Measurements from ENCODE around the gene ZNF587B. TPM values are rescaled to one million over a fixed set of nuclear protein-coding genes. Genes with fewer than 3 reads are reported as not detected.

The ZNF587B gene
- total and polyA plus RNA-seq, 10 of the 15 experiments (the other 5 are each of a cell fraction or from before 2014, with no cell fraction given) = 4.1 to 33.9 (median 15.2) TPM

- TF ChIP-seq CBFB (IDR thresholded peaks at IDR 0.05; ENCODE audit: low read depth) (no peak), YY1 (IDR thresholded peaks at IDR 0.05; ENCODE audit: low read depth, low read length) (peak; percentile 82), POLR2AphosphoS2 (IDR thresholded peaks at IDR 0.05; ENCODE audit: low read depth, low read length) (no peak), ETV6 (conservative IDR thresholded peaks at IDR 0.05 in 1 of 2, IDR thresholded peaks at IDR 0.05 in 1 of 2; ENCODE audit: borderline replicate concordance in 1 of 2, low read depth in 1 of 2) (no peak), SMC3 (IDR thresholded peaks at IDR 0.05; ENCODE audit: borderline replicate concordance, low read length) (0 out of 2 replicates have a peak, but pooled peaks have one; percentile 16), IKZF1 (conservative IDR thresholded peaks at IDR 0.05) (no peak), ZBTB40 (IDR thresholded peaks at IDR 0.05; ENCODE audit: borderline replicate concordance) (0 out of 2 replicates have a peak, but pooled peaks have one; percentile 20), HCFC1 (IDR thresholded peaks at IDR 0.05; ENCODE audit: low read length) (no peak), ESRRA (IDR thresholded peaks at IDR 0.05; ENCODE audit: low read length) (no peak), MEF2B (IDR thresholded peaks at IDR 0.05; ENCODE audit: partially characterized antibody, poor library complexity, severe bottlenecking) (no peak), BCLAF1 (IDR thresholded peaks at IDR 0.05) (no peak), MEF2A (IDR thresholded peaks at IDR 0.05; ENCODE audit: insufficient read depth, low read depth, low read length) (no peak), ATF3 (IDR thresholded peaks at IDR 0.05; ENCODE audit: borderline replicate concordance, extremely low read depth, low read depth, low read length) (no peak), NFYA (IDR thresholded peaks at IDR 0.05; ENCODE audit: borderline replicate concordance, low read depth, low read length) (no peak), PBX3 (IDR thresholded peaks at IDR 0.05; ENCODE audit: insufficient replicate concordance, low read depth, low read length) (no peak)
- TF ChIP-seq, protein P1, sequence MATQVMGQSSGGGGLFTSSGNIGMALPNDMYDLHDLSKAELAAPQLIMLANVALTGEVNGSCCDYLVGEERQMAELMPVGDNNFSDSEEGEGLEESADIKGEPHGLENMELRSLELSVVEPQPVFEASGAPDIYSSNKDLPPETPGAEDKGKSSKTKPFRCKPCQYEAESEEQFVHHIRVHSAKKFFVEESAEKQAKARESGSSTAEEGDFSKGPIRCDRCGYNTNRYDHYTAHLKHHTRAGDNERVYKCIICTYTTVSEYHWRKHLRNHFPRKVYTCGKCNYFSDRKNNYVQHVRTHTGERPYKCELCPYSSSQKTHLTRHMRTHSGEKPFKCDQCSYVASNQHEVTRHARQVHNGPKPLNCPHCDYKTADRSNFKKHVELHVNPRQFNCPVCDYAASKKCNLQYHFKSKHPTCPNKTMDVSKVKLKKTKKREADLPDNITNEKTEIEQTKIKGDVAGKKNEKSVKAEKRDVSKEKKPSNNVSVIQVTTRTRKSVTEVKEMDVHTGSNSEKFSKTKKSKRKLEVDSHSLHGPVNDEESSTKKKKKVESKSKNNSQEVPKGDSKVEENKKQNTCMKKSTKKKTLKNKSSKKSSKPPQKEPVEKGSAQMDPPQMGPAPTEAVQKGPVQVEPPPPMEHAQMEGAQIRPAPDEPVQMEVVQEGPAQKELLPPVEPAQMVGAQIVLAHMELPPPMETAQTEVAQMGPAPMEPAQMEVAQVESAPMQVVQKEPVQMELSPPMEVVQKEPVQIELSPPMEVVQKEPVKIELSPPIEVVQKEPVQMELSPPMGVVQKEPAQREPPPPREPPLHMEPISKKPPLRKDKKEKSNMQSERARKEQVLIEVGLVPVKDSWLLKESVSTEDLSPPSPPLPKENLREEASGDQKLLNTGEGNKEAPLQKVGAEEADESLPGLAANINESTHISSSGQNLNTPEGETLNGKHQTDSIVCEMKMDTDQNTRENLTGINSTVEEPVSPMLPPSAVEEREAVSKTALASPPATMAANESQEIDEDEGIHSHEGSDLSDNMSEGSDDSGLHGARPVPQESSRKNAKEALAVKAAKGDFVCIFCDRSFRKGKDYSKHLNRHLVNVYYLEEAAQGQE (IDR thresholded peaks at IDR 0.05; ENCODE audit: low read depth, low read length) = no peak
Measured at GRCh38 chr19:57830071-57830602, at the start of gene ZNF587B (continued).

All from GM12878 (cell line).